Measurements from ENCODE around the gene HELB.

DNA sequence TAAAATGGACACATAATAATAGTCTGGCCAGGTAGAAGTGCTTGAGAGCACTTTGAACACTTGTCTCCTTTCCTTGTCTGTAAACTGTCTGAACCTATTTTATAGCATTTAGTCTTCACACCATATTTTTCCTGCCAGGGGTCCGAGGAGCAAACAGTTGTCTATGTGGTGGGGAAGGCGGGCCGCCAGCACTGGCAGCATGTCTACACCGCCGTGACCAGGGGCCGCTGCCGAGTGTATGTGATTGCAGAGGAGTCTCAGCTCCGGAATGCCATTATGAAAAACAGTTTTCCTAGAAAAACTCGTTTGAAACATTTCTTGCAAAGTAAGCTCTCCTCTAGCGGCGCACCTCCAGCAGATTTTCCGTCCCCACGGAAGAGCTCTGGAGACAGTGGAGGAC lies 28.7 kb downstream of the HELB start:
- TF ChIP-seq, protein P1, sequence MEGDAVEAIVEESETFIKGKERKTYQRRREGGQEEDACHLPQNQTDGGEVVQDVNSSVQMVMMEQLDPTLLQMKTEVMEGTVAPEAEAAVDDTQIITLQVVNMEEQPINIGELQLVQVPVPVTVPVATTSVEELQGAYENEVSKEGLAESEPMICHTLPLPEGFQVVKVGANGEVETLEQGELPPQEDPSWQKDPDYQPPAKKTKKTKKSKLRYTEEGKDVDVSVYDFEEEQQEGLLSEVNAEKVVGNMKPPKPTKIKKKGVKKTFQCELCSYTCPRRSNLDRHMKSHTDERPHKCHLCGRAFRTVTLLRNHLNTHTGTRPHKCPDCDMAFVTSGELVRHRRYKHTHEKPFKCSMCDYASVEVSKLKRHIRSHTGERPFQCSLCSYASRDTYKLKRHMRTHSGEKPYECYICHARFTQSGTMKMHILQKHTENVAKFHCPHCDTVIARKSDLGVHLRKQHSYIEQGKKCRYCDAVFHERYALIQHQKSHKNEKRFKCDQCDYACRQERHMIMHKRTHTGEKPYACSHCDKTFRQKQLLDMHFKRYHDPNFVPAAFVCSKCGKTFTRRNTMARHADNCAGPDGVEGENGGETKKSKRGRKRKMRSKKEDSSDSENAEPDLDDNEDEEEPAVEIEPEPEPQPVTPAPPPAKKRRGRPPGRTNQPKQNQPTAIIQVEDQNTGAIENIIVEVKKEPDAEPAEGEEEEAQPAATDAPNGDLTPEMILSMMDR (IDR thresholded peaks at IDR 0.05), result no peak
- no peak for TF ChIP-seq POLR2A (IDR thresholded peaks at IDR 0.05)
